ENCODE results near the gene HILPDA. TPM values are rescaled to one million over a fixed set of nuclear protein-coding genes. Genes with fewer than 3 reads are reported as not detected.
A peak's percentile ranks its signal among the peaks of the same experiment; 100 is the strongest.
"Not testable (repeated sequence)": the region's sequence is repeated elsewhere in the genome, so short reads cannot be mapped to it uniquely, and the experiment has no call there.

Gene HILPDA
- total and polyA plus RNA-seq, 7 experiments from 2014 or later: 2.4 to 39.5 (median 3.1) TPM

- Mint-ChIP-seq H3K4me1 (peaks cover 12 to 35% (median 29%) of the 10 kb centered on the region in 7 donors), H3K27ac (peak overlapping the region in 2 of 9 donors; percentile 7 to 30), H3K4me3 (peak overlapping the region in 1 of 10 donors; percentile 25)
- DNase-seq; H3K9me3 Mint-ChIP-seq; H3K4me1 ChIP-seq (ENCODE audit: control insufficient read depth in 2 of 2, insufficient read depth in 2 of 2, low read length in 2 of 2); H3K27me3 ChIP-seq (ENCODE audit: control insufficient read depth in 2 of 2, insufficient read depth in 2 of 2, low read length in 2 of 2); CTCF ChIA-PET; ATAC-seq; H3K36me3 Mint-ChIP-seq; H3K27ac ChIP-seq (ENCODE audit: low read depth, low read length); H3K4me3 ChIP-seq (ENCODE audit: low read length); H3K27me3 Mint-ChIP-seq; H3K9me3 ChIP-seq (ENCODE audit: control insufficient read depth in 2 of 3, low read length in 3 of 3): not testable (repeated sequence)
- intact Hi-C loops (cut with micrococcal nuclease): loop anchor here in 1 of 2 donors (5.0 kb wide), 1 partner anchor 72 kb away; the partner anchor contains the start of gene IMPDH1
- POLR2A ChIA-PET: interaction anchor here (0.8 kb wide), 1 partner anchor 1572 kb away, joined by 3 read pairs; no protein-coding TSS in a partner anchor
- peaks cover 0 to 11% (median 0%) of the 10 kb centered on the region in 3 experiments for H3K36me3 ChIP-seq (ENCODE audit: control insufficient read depth in 2 of 3, insufficient read depth in 3 of 3, low read length in 3 of 3)
Observed at GRCh38 chr7:128479082-128479481, 23.4 kb downstream of the HILPDA start.

- H3K9me3 Mint-ChIP-seq; intact Hi-C loops (cut with micrococcal nuclease); H3K36me3 ChIP-seq (ENCODE audit: control insufficient read depth in 2 of 3, insufficient read depth in 3 of 3, low read length in 3 of 3); H3K27ac ChIP-seq (ENCODE audit: low read depth, low read length); H3K4me1 Mint-ChIP-seq; H3K27me3 Mint-ChIP-seq; DNase-seq; H3K4me1 ChIP-seq (ENCODE audit: control insufficient read depth in 2 of 2, insufficient read depth in 2 of 2, low read length in 2 of 2); H3K27ac Mint-ChIP-seq; H3K4me3 ChIP-seq (ENCODE audit: low read length); H3K9me3 ChIP-seq (ENCODE audit: control insufficient read depth in 2 of 3, low read length in 3 of 3); H3K27me3 ChIP-seq (ENCODE audit: control insufficient read depth in 2 of 2, insufficient read depth in 2 of 2, low read length in 2 of 2); CTCF ChIA-PET; POLR2A ChIA-PET; H3K4me3 Mint-ChIP-seq; ATAC-seq: not testable (repeated sequence)
- H3K36me3 Mint-ChIP-seq: peaks cover 0 to 25% (median 11%) of the 10 kb centered on the region in 5 donors
Observed at GRCh38 chr7:128488134-128488533, 32.5 kb downstream of the HILPDA start.

GRCh38 chr7:128497405-128497804 lies 41.7 kb downstream of the HILPDA start:
- Mint-ChIP-seq H3K9me3 (no peaks in the 10 kb centered on the region), H3K36me3 (peaks cover 0 to 53% (median 12%) of the 10 kb centered on the region in 5 donors), H3K4me1 (no peaks in the 10 kb centered on the region), H3K4me3 (no peak overlapping the region), H3K27me3 (no peaks in the 10 kb centered on the region), H3K27ac (no peak overlapping the region)
- CTCF ChIA-PET: interaction anchor here (0.6 kb wide), 1 partner anchor 68 kb away, joined by 6 read pairs; no protein-coding TSS in a partner anchor
- DNase-seq (no peak), ATAC-seq (no peak)
- Histone ChIP-seq H3K27ac (ENCODE audit: low read depth, low read length) (no peak overlapping the region), H3K4me3 (ENCODE audit: low read length) (no peak overlapping the region), H3K27me3 (ENCODE audit: control insufficient read depth in 2 of 2, insufficient read depth in 2 of 2, low read length in 2 of 2) (no peaks in the 10 kb centered on the region), H3K9me3 (ENCODE audit: control insufficient read depth in 2 of 3, low read length in 3 of 3) (no peaks in the 10 kb centered on the region), H3K4me1 (ENCODE audit: control insufficient read depth in 2 of 2, insufficient read depth in 2 of 2, low read length in 2 of 2) (no peaks in the 10 kb centered on the region), H3K36me3 (ENCODE audit: control insufficient read depth in 2 of 3, insufficient read depth in 3 of 3, low read length in 3 of 3) (peaks cover 0 to 44% (median 2%) of the 10 kb centered on the region in 3 experiments)
- POLR2A ChIA-PET: no interaction called here
- intact Hi-C loops (cut with micrococcal nuclease): no loop called here

- H3K27ac ChIP-seq (ENCODE audit: low read depth, low read length); H3K27me3 Mint-ChIP-seq; DNase-seq; H3K4me1 ChIP-seq (ENCODE audit: control insufficient read depth in 2 of 2, insufficient read depth in 2 of 2, low read length in 2 of 2); ATAC-seq; H3K9me3 ChIP-seq (ENCODE audit: control insufficient read depth in 2 of 3, low read length in 3 of 3); POLR2A ChIA-PET; H3K27me3 ChIP-seq (ENCODE audit: control insufficient read depth in 2 of 2, insufficient read depth in 2 of 2, low read length in 2 of 2); H3K4me3 Mint-ChIP-seq; H3K9me3 Mint-ChIP-seq; H3K4me3 ChIP-seq (ENCODE audit: low read length); intact Hi-C loops (cut with micrococcal nuclease); H3K27ac Mint-ChIP-seq; CTCF ChIA-PET: not testable (repeated sequence)
- H3K36me3 ChIP-seq (ENCODE audit: control insufficient read depth in 2 of 3, insufficient read depth in 3 of 3, low read length in 3 of 3): peaks cover 0 to 11% (median 2%) of the 10 kb centered on the region in 3 experiments
- H3K4me1 Mint-ChIP-seq: peaks cover 12 to 14% (median 13%) of the 10 kb centered on the region in 7 donors
- peaks cover 0 to 22% (median 7%) of the 10 kb centered on the region in 5 donors for H3K36me3 Mint-ChIP-seq
Observed at GRCh38 chr7:128505416-128505815, 49.7 kb downstream of the HILPDA start.

GRCh38 chr7:128506819-128507218 lies 51.1 kb downstream of the HILPDA start:
- H3K4me3 Mint-ChIP-seq; intact Hi-C loops (cut with micrococcal nuclease); H3K27ac ChIP-seq (ENCODE audit: low read depth, low read length); H3K9me3 Mint-ChIP-seq; H3K4me1 ChIP-seq (ENCODE audit: control insufficient read depth in 2 of 2, insufficient read depth in 2 of 2, low read length in 2 of 2); H3K36me3 ChIP-seq (ENCODE audit: control insufficient read depth in 2 of 3, insufficient read depth in 3 of 3, low read length in 3 of 3); DNase-seq; H3K4me3 ChIP-seq (ENCODE audit: low read length); H3K36me3 Mint-ChIP-seq; H3K9me3 ChIP-seq (ENCODE audit: control insufficient read depth in 2 of 3, low read length in 3 of 3); H3K27me3 ChIP-seq (ENCODE audit: control insufficient read depth in 2 of 2, insufficient read depth in 2 of 2, low read length in 2 of 2); CTCF ChIA-PET; H3K27me3 Mint-ChIP-seq: not testable (repeated sequence)
- ATAC-seq: peak; percentile 75
- POLR2A ChIA-PET: interaction anchor here (0.6 kb wide), 1 partner anchor 23 kb away, joined by 4 read pairs; no protein-coding TSS in a partner anchor
- peak overlapping the region in 5 of 9 donors; percentile 26 to 84 (median 55) for H3K27ac Mint-ChIP-seq
- H3K4me1 Mint-ChIP-seq: peaks cover 12 to 14% (median 13%) of the 10 kb centered on the region in 7 donors

- POLR2A ChIA-PET, H3K27me3 Mint-ChIP-seq: not testable (repeated sequence)
Observed at GRCh38 chr7:128507321-128507993, 51.8 kb downstream of the HILPDA start.

More at GRCh38 chr7:128507321-128507993, 51.8 kb downstream of the HILPDA start:
- H3K27ac ChIP-seq (ENCODE audit: low read depth, low read length); CTCF ChIA-PET; H3K36me3 ChIP-seq (ENCODE audit: control insufficient read depth in 2 of 3, insufficient read depth in 3 of 3, low read length in 3 of 3); H3K27me3 ChIP-seq (ENCODE audit: control insufficient read depth in 2 of 2, insufficient read depth in 2 of 2, low read length in 2 of 2); ATAC-seq; DNase-seq; H3K36me3 Mint-ChIP-seq; intact Hi-C loops (cut with micrococcal nuclease); H3K4me3 ChIP-seq (ENCODE audit: low read length); H3K4me1 ChIP-seq (ENCODE audit: control insufficient read depth in 2 of 2, insufficient read depth in 2 of 2, low read length in 2 of 2); H3K9me3 ChIP-seq (ENCODE audit: control insufficient read depth in 2 of 3, low read length in 3 of 3); H3K9me3 Mint-ChIP-seq: not testable (repeated sequence)
- H3K4me1 Mint-ChIP-seq: peaks cover 12 to 14% (median 13%) of the 10 kb centered on the region in 7 donors
- peak overlapping the region in 6 of 9 donors; percentile 22 to 84 (median 55) for H3K27ac Mint-ChIP-seq
- peak overlapping the region in 1 of 10 donors; percentile 18 for H3K4me3 Mint-ChIP-seq
